ENCODE measurements around the gene EBF3. TPM values are rescaled to one million over a fixed set of nuclear protein-coding genes. Genes with fewer than 3 reads are reported as not detected.

EBF3 gene
- total RNA-seq, 1 experiment from 2014 or later = 0.12 TPM

DNA sequence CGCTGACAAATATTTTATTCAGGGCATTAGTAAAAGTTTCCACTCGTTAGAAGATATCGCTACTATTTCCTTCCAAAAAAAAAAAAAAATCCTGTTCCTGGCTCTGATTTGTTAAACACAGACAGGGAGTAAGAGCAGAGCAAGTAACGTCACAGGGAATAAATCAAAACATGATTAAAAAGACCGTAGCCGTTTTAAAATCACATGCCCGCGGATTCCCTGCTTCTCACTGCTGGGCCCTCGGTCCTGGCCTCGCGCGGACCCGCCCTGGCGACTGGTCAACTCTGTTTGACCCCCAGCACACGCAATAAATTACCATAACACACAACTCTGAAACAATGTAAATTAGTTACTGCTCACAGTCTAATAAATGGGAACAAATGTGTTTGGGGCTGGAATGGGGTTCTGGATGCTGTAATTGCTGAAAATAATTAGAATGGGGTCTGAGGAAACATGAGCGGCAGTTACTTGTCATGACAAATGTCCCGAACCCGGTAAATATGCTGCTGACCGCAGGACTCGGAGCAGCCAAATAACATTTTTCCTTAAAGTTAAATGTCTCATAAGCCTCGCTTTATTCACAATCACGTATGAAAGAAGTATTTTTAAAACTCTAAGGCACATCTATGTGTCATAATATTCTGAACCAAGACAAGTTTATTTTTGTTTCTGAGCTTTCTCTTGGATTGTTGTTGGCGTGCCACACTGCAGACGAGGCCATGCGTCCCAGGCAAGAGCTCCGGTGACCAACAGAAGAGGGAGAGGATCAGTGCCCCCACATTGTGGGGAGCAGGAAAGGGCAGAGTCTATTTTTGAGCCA lies 17.9 kb downstream of the EBF3 start:
- no peaks in the 10 kb centered on the region for H3K9me3 ChIP-seq (ENCODE audit: control insufficient read depth in 1 of 2, insufficient read depth in 1 of 2, low read depth in 1 of 2, low read length in 2 of 2)
- no peaks in the 10 kb centered on the region for H4K20me1 ChIP-seq (ENCODE audit: insufficient read depth)
- no peaks in the 10 kb centered on the region for H3K27me3 ChIP-seq (ENCODE audit: insufficient read depth, low read length)
- no peak overlapping the region for H2AFZ ChIP-seq (ENCODE audit: low read depth, low read length, poor library complexity, severe bottlenecking)
- H3K4me1 ChIP-seq (ENCODE audit: control insufficient read depth in 1 of 2, insufficient read depth in 2 of 2, low read length in 2 of 2) = no peaks in the 10 kb centered on the region
- no TSS peak for BruUV-seq (replicated peaks)
- no peaks in the 10 kb centered on the region for H3K9me2 ChIP-seq (ENCODE audit: insufficient read depth)
- ChIA-PET RAD21 (ENCODE audit: low non-redundant PET in 1 of 2, low total read pairs in 2 of 2, uncharacterized antibody in 2 of 2, unreplicated experiment in 2 of 2) (no interaction called here), CTCF (no interaction called here), POLR2A (no interaction called here)
- H3K27ac ChIP-seq (ENCODE audit: low read depth, low read length) = no peak overlapping the region
- H3K4me3 ChIP-seq (replicated peaks in 1 of 2; ENCODE audit: low read depth in 1 of 2, low read length in 2 of 2) = no peak overlapping the region
- no peak overlapping the region for H3K4me2 ChIP-seq (ENCODE audit: low read length)
- no peak for DNase-seq (ENCODE audit: low read depth, low spot score)
- no peaks in the 10 kb centered on the region for H3K36me3 ChIP-seq (ENCODE audit: control insufficient read depth in 1 of 2, insufficient read depth in 2 of 2, low read length in 2 of 2)
- H3K79me2 ChIP-seq (ENCODE audit: insufficient read depth, low read length) = no peaks in the 10 kb centered on the region
- ATAC-seq = no peak
- intact Hi-C loops (cut with micrococcal nuclease) = no loop called here
- H3K9ac ChIP-seq (ENCODE audit: low read length) = no peak overlapping the region
- TF ChIP-seq POLR2AphosphoS5 (IDR thresholded peaks at IDR 0.05; ENCODE audit: low read depth, low read length) = no peak

DNA sequence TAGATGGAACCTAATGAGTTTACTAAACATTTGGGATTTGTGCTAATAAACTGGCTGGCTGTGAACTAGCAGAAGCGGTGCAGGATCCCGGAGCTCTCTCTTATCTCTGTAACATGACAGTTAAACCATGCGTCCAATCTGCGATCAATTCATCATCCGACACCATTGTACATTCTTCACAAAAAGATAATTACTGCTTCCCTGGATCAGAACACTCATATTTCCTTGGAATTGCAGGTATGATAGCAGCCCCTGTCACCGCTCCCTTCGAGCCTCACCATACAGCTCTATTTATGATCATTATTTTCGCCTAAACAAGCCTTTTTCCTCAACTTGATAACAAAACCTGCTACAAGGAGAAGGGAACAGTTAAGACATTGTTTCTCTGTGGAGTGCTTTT lies 18.5 kb downstream of the EBF3 start:
- Histone ChIP-seq H3K27me3 (ENCODE audit: insufficient read depth, low read length) (no peaks in the 10 kb centered on the region), H3K36me3 (ENCODE audit: control insufficient read depth in 1 of 2, insufficient read depth in 2 of 2, low read length in 2 of 2) (no peaks in the 10 kb centered on the region), H3K27ac (ENCODE audit: low read depth, low read length) (no peak overlapping the region), H3K4me2 (ENCODE audit: low read length) (no peak overlapping the region), H3K9ac (ENCODE audit: low read length) (no peak overlapping the region), H3K4me3 (replicated peaks in 1 of 2; ENCODE audit: low read depth in 1 of 2, low read length in 2 of 2) (no peak overlapping the region), H4K20me1 (ENCODE audit: insufficient read depth) (no peaks in the 10 kb centered on the region), H3K9me3 (ENCODE audit: control insufficient read depth in 1 of 2, insufficient read depth in 1 of 2, low read depth in 1 of 2, low read length in 2 of 2) (no peaks in the 10 kb centered on the region), H3K4me1 (ENCODE audit: control insufficient read depth in 1 of 2, insufficient read depth in 2 of 2, low read length in 2 of 2) (no peaks in the 10 kb centered on the region), H3K9me2 (ENCODE audit: insufficient read depth) (no peaks in the 10 kb centered on the region), H3K79me2 (ENCODE audit: insufficient read depth, low read length) (no peaks in the 10 kb centered on the region), H2AFZ (ENCODE audit: low read depth, low read length, poor library complexity, severe bottlenecking) (no peak overlapping the region)
- ATAC-seq (no peak), DNase-seq (ENCODE audit: low read depth, low spot score) (no peak)
- POLR2A ChIA-PET = no interaction called here
- CTCF ChIA-PET = no interaction called here
- no peak for TF ChIP-seq EGR1 (IDR thresholded peaks at IDR 0.05; ENCODE audit: low read depth)
- TF ChIP-seq, protein P1, sequence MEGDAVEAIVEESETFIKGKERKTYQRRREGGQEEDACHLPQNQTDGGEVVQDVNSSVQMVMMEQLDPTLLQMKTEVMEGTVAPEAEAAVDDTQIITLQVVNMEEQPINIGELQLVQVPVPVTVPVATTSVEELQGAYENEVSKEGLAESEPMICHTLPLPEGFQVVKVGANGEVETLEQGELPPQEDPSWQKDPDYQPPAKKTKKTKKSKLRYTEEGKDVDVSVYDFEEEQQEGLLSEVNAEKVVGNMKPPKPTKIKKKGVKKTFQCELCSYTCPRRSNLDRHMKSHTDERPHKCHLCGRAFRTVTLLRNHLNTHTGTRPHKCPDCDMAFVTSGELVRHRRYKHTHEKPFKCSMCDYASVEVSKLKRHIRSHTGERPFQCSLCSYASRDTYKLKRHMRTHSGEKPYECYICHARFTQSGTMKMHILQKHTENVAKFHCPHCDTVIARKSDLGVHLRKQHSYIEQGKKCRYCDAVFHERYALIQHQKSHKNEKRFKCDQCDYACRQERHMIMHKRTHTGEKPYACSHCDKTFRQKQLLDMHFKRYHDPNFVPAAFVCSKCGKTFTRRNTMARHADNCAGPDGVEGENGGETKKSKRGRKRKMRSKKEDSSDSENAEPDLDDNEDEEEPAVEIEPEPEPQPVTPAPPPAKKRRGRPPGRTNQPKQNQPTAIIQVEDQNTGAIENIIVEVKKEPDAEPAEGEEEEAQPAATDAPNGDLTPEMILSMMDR (IDR thresholded peaks at IDR 0.05 in 2 of 3, conservative IDR thresholded peaks at IDR 0.05 in 1 of 3; ENCODE audit: borderline replicate concordance in 1 of 3, insufficient read depth in 1 of 3, low read depth in 2 of 3, low read length in 2 of 3) = no peak
- TF ChIP-seq FOSL1 (IDR thresholded peaks at IDR 0.05; ENCODE audit: low read depth) = no peak
- TF ChIP-seq SRF (IDR thresholded peaks at IDR 0.05; ENCODE audit: low read depth) = no peak
- no peak for TF ChIP-seq RAD21 (IDR thresholded peaks at IDR 0.05; ENCODE audit: low read depth)
- TF ChIP-seq ZNF274 (IDR thresholded peaks at IDR 0.05; ENCODE audit: low read depth, low read length) = no peak
- TF ChIP-seq CEBPB (IDR thresholded peaks at IDR 0.05; ENCODE audit: low read depth) = no peak
- no peak for TF ChIP-seq SIN3A (IDR thresholded peaks at IDR 0.05; ENCODE audit: low read depth)
- TF ChIP-seq YY1 (IDR thresholded peaks at IDR 0.05; ENCODE audit: extremely low read depth, insufficient replicate concordance, low read depth, low read length) = no peak
- no peak for TF ChIP-seq EZH2 (IDR thresholded peaks at IDR 0.05)
- RAD21 ChIA-PET (ENCODE audit: low non-redundant PET in 1 of 2, low total read pairs in 2 of 2, uncharacterized antibody in 2 of 2, unreplicated experiment in 2 of 2) = no interaction called here
- BruUV-seq (replicated peaks) = no TSS peak
- intact Hi-C loops (cut with micrococcal nuclease) = no loop called here

Measured in HCT116 (cell line).